Endothelial cell of umbilical vein (primary cell): Measurements from ENCODE around the gene FUCA2. TPM values are rescaled to one million over a fixed set of nuclear protein-coding genes. Genes with fewer than 3 reads are reported as not detected.

ENCODE experiments used
- BruUV-seq: library from RNA; stranded (reverse); fragments of 400-500 nt; replicated peaks from 2 replicates; lab custom pipeline; 2021; lab: Mats Ljungman, UMichigan
- CTCF ChIA-PET: fragments of 300-600, 350-600 bp; sonication (Branson Sonifier 250); formaldehyde crosslinking; loops from one replicate; lab custom pipeline; 2021; ENCODE audit warnings: antibody characterized with exemption, inconsistent platforms; lab: Charles Lee
- POLR2A ChIA-PET: fragments of 300-600, 350-600 bp; sonication (Branson Sonifier 250); formaldehyde crosslinking; loops from one replicate; lab custom pipeline; 2021; ENCODE audit warnings: antibody characterized with exemption, inconsistent platforms; lab: Charles Lee
- DNase-seq: peaks from one replicate; pipeline ENCODE4 v3.0.0-alpha.2; 2011; ENCODE audit warnings: low read depth, low spot score
- FAIRE-seq: peaks from 2 replicates; lab custom pipeline; 2011; peaks lifted over from hg19 to GRCh38; lab: Jason Lieb, UNC
- H2AFZ ChIP-seq: 2 replicates; pipeline ENCODE4 v1.6.0; 2012; ENCODE audit warnings: low read depth, low read length, control low read depth, inconsistent platforms
- H3K27ac ChIP-seq: 2 replicates; pipeline ENCODE4 v1.5.1; 2011; ENCODE audit warnings: low read depth, mild to moderate bottlenecking, control low read depth, low read length, moderate library complexity; ENCODE audit not compliant: insufficient read depth
- H3K27me3 ChIP-seq, 2 experiments: 2 replicates each; pipeline versions ENCODE4 v1.6.0 to v1.6.1; 2011; ENCODE audit warnings: low read length in 2 of 2, mixed read lengths in 1 of 2; ENCODE audit not compliant: control insufficient read depth in 2 of 2, insufficient read depth in 2 of 2
- H3K36me3 ChIP-seq, 2 experiments: 2 replicates in 1 of 2; 3 replicates in 1 of 2; pipeline ENCODE4 v1.5.1; 2011; ENCODE audit warnings: low read length in 2 of 2, mild to moderate bottlenecking in 1 of 2, moderate library complexity in 1 of 2; ENCODE audit not compliant: control insufficient read depth in 2 of 2, insufficient read depth in 2 of 2; ENCODE audit errors: extremely low read depth in 1 of 2
- H3K4me1 ChIP-seq: 3 replicates; pipeline ENCODE4 v1.5.1; 2011; ENCODE audit warnings: mild to moderate bottlenecking, low read length; ENCODE audit not compliant: control insufficient read depth, insufficient read depth; ENCODE audit errors: extremely low read depth
- H3K4me2 ChIP-seq: 2 replicates; pipeline ENCODE4 v1.6.1; 2011; ENCODE audit warnings: low read length, control low read depth, mixed read lengths; ENCODE audit not compliant: insufficient read depth
- H3K4me3 ChIP-seq, 3 experiments: fragments of 200-600 bp in 1 of 3; sonication (generic), shearing (Covaris generic) in 1 of 3; replicated peaks in 1 of 3; 2 replicates each; pipeline ENCODE4 v1.5.1; 2011 to 2016; ENCODE audit warnings: control low read depth in 3 of 3, low read length in 3 of 3, mild to moderate bottlenecking in 2 of 3, inconsistent platforms in 1 of 3, low read depth in 1 of 3, moderate library complexity in 1 of 3; ENCODE audit not compliant: insufficient read depth in 1 of 3
- H3K79me2 ChIP-seq: 2 replicates; pipeline ENCODE4 v1.6.0; 2012; ENCODE audit warnings: low read length, inconsistent platforms; ENCODE audit not compliant: control insufficient read depth, insufficient read depth
- H3K9ac ChIP-seq: replicated peaks from 2 replicates; pipeline ENCODE3; 2011; ENCODE audit warnings: low read length, control low read depth; ENCODE audit not compliant: insufficient read depth; ENCODE audit errors: extremely low read depth
- H3K9me1 ChIP-seq: replicated peaks from 3 replicates; pipeline ENCODE4 v1.6.0; 2011; ENCODE audit warnings: mild to moderate bottlenecking, low read length; ENCODE audit not compliant: control insufficient read depth, insufficient read depth; ENCODE audit errors: extremely low read depth
- H3K9me3 ChIP-seq: replicated peaks from 2 replicates; pipeline ENCODE4 v1.5.1; 2012; ENCODE audit warnings: low read length, inconsistent platforms; ENCODE audit not compliant: control insufficient read depth, insufficient read depth
- H4K20me1 ChIP-seq: replicated peaks from 2 replicates; pipeline ENCODE3; 2011; ENCODE audit warnings: mild to moderate bottlenecking, low read length; ENCODE audit not compliant: control insufficient read depth, insufficient read depth; ENCODE audit errors: extremely low read depth
- EZH2 ChIP-seq: IDR thresholded peaks from 2 replicates; pipeline ENCODE4 v1.6.1; 2012; ENCODE audit warnings: borderline replicate concordance, low read depth, mild to moderate bottlenecking, moderate library complexity, low read length, inconsistent platforms; ENCODE audit not compliant: severe bottlenecking
- FOS ChIP-seq: IDR thresholded peaks from 2 replicates; pipeline ENCODE4 v1.6.1; 2011; ENCODE audit warnings: mild to moderate bottlenecking, low read length, moderate library complexity, borderline replicate concordance; ENCODE audit not compliant: insufficient read depth
- GATA2 ChIP-seq: IDR thresholded peaks from 2 replicates; pipeline ENCODE4 v1.7.0; 2011; ENCODE audit warnings: low read depth, mild to moderate bottlenecking, moderate library complexity, mixed read lengths, low read length; ENCODE audit not compliant: insufficient read length, insufficient read depth
- JUN ChIP-seq: IDR thresholded peaks from 2 replicates; pipeline ENCODE4 v1.6.1; 2011; ENCODE audit warnings: borderline replicate concordance, low read depth; ENCODE audit not compliant: insufficient read length, insufficient read depth
- MAX ChIP-seq: IDR thresholded peaks from 2 replicates; pipeline ENCODE4 v1.6.1; 2011; ENCODE audit not compliant: insufficient read depth, insufficient read length
- MYC ChIP-seq: IDR thresholded peaks from one replicate; pipeline ENCODE4 v1.6.1; 2011; ENCODE audit warnings: mild to moderate bottlenecking, low read depth, low read length
- POLR2A ChIP-seq: IDR thresholded peaks from 2 replicates; pipeline ENCODE4 v1.6.1; 2012; ENCODE audit warnings: low read depth, mild to moderate bottlenecking, control low read depth, low read length
- dilution Hi-C: fragments of 300-500 bp; cut with MboI; formaldehyde crosslinking; loops from one replicate; pipeline ENCODE4 v1.15.0; 2019; ENCODE audit warnings: low sequenced_read_pairs; ENCODE audit not compliant: extremely low pct_ligation_motif_present
- intact Hi-C: fragments of 100-400 bp; cut with micrococcal nuclease; formaldehyde crosslinking; loops from one replicate; pipeline ENCODE4 v1.10.0; 2022
- polyA plus RNA-seq, 4 experiments: library from polyadenylated mRNA; depleted of rRNA in 3 of 4; stranded (reverse) in 3 of 4; unstranded in 1 of 4; fragments of >200 nt; gene quantifications; 2 replicates each; pipeline versions ENCODE4 v1.2.1 to v1.2.3, GENCODE V29; 2011 to 2012; ENCODE audit warnings: missing spikeins in 1 of 4
- total RNA-seq: library from RNA; stranded (reverse); gene quantifications from 2 replicates; pipeline ENCODE4 v1.2.3, GENCODE V29; 2021

The FUCA2 gene
- total and polyA plus RNA-seq, 2 donors (not counting 3 experiments of a cell fraction or from before 2014, with no cell fraction given): 29.7 to 80.9 TPM

GRCh38 chr6:143457563-143458359, 53.8 kb downstream of the FUCA2 start:
- Histone ChIP-seq H3K4me1 (no peaks in the 10 kb centered on the region), H3K27ac (no peak overlapping the region), H3K9me1 (no peaks in the 10 kb centered on the region), H3K79me2 (peaks cover 2% of the 10 kb centered on the region), H3K4me3 (no peak overlapping the region), H3K4me2 (no peak overlapping the region), H3K36me3 (peaks cover 0 to 2% of the 10 kb centered on the region in 2 experiments), H3K9ac (no peak overlapping the region), H2AFZ (no peak overlapping the region), H4K20me1 (no peaks in the 10 kb centered on the region), H3K9me3 (no peaks in the 10 kb centered on the region), H3K27me3 (no peaks in the 10 kb centered on the region)
- intact Hi-C loops (no loop called here), dilution Hi-C loops (no loop called here)
- TF ChIP-seq MAX (no peak), POLR2A (no peak), JUN (no peak), EZH2 (no peak), MYC (no peak), FOS (no peak)
- no peak for DNase-seq
- no TSS peak for BruUV-seq
- no peak for FAIRE-seq
- ChIA-PET CTCF (interaction anchor here (0.7 to 1.1 kb wide), 3 partner anchors 15 to 556 kb away, joined by 3 to 4 read pairs (median 3); no protein-coding TSS in a partner anchor), POLR2A (no interaction called here)

- Histone ChIP-seq H4K20me1 (no peaks in the 10 kb centered on the region), H3K4me2 (peak overlapping the region; percentile 80), H3K79me2 (peaks cover 31% of the 10 kb centered on the region), H3K36me3 (no peaks in the 10 kb centered on the region), H2AFZ (peak overlapping the region; percentile 83), H3K4me3 (peak overlapping the region; percentile 52 to 90 (median 73)), H3K27me3 (no peaks in the 10 kb centered on the region), H3K27ac (no peak overlapping the region), H3K9ac (peak overlapping the region; percentile 93), H3K4me1 (peaks cover 18% of the 10 kb centered on the region), H3K9me3 (no peaks in the 10 kb centered on the region), H3K9me1 (no peaks in the 10 kb centered on the region)
- no TSS peak for BruUV-seq
- dilution Hi-C loops: no loop called here
- no peak for FAIRE-seq
- intact Hi-C loops: loop anchor here (5.0 kb wide), 2 partner anchors 504 to 561 kb away; partner anchors contain the start of gene HIVEP2
- TF ChIP-seq GATA2 (peak; percentile 34), POLR2A (no peak)
- POLR2A ChIA-PET: no interaction called here
- CTCF ChIA-PET: interaction anchor here (1.0 to 1.5 kb wide), 2 partner anchors 14 to 124 kb away, joined by 3 to 5 read pairs; no protein-coding TSS in a partner anchor
- no peak for DNase-seq
These were observed 60.0 kb downstream of the FUCA2 start for GRCh38 chr6:143451531-143451930.
